ENCODE results near the gene FAM3D. TPM values are rescaled to one million over a fixed set of nuclear protein-coding genes. Genes with fewer than 3 reads are reported as not detected.

The FAM3D gene
- total RNA-seq, 1 donor from 2014 or later = 4.0 TPM

GRCh38 chr3:58637509-58637908 lies 29.1 kb downstream of the FAM3D start:
- Histone ChIP-seq H3K4me3 (no peak overlapping the region), H3K27ac (no peak overlapping the region), H3K36me3 (no peaks in the 10 kb centered on the region), H3K4me1 (peaks cover 5% of the 10 kb centered on the region), H3K27me3 (peaks cover 13% of the 10 kb centered on the region), H3K9me3 (no peaks in the 10 kb centered on the region)
- DNase-seq = no peak
- ATAC-seq = no peak
- intact Hi-C loops (cut with DNase I) = no loop called here
- TF ChIP-seq CTCF (IDR thresholded peaks at IDR 0.05) = no peak

GRCh38 chr3:58635371-58636285 lies 30.9 kb downstream of the FAM3D start:
- no peaks in the 10 kb centered on the region for H3K36me3 ChIP-seq
- no peak for DNase-seq
- no peak overlapping the region for H3K27ac ChIP-seq
- no peaks in the 10 kb centered on the region for H3K9me3 ChIP-seq
- no peak for ATAC-seq
- intact Hi-C loops (cut with DNase I) = no loop called here
- TF ChIP-seq CTCF (IDR thresholded peaks at IDR 0.05) = no peak
- peaks cover 3% of the 10 kb centered on the region for H3K4me1 ChIP-seq
- peaks cover 13% of the 10 kb centered on the region for H3K27me3 ChIP-seq
- no peak overlapping the region for H3K4me3 ChIP-seq

- ATAC-seq = no peak
- Histone ChIP-seq H3K4me1 (peaks cover 19% of the 10 kb centered on the region), H3K27me3 (peaks cover 13% of the 10 kb centered on the region), H3K9me3 (no peaks in the 10 kb centered on the region), H3K27ac (no peak overlapping the region), H3K4me3 (no peak overlapping the region), H3K36me3 (no peaks in the 10 kb centered on the region)
- DNase-seq = no peak
- intact Hi-C loops (cut with DNase I) = loop anchor here (5.0 kb wide), 1 partner anchor 66 kb away; no protein-coding TSS in a partner anchor
- TF ChIP-seq CTCF (IDR thresholded peaks at IDR 0.05) = no peak
Observed at GRCh38 chr3:58633157-58633865, 33.3 kb downstream of the FAM3D start.

- intact Hi-C loops (cut with DNase I) = loop anchor here (5.0 kb wide), 1 partner anchor 64 kb away; no protein-coding TSS in a partner anchor
- H3K9me3 ChIP-seq = no peaks in the 10 kb centered on the region
- peaks cover 13% of the 10 kb centered on the region for H3K27me3 ChIP-seq
- H3K4me1 ChIP-seq = peaks cover 33% of the 10 kb centered on the region
- DNase-seq = no peak
- TF ChIP-seq CTCF (IDR thresholded peaks at IDR 0.05) = no peak
- no peak for ATAC-seq
- H3K36me3 ChIP-seq = no peaks in the 10 kb centered on the region
- H3K4me3 ChIP-seq = no peak overlapping the region
- H3K27ac ChIP-seq = no peak overlapping the region
Observed at GRCh38 chr3:58631742-58632141, 34.8 kb downstream of the FAM3D start.

GRCh38 chr3:58630710-58631092 lies 35.9 kb downstream of the FAM3D start:
- TF ChIP-seq CTCF (IDR thresholded peaks at IDR 0.05) = no peak
- Histone ChIP-seq H3K4me1 (peaks cover 33% of the 10 kb centered on the region), H3K27ac (no peak overlapping the region), H3K36me3 (no peaks in the 10 kb centered on the region), H3K4me3 (no peak overlapping the region), H3K27me3 (peaks cover 13% of the 10 kb centered on the region), H3K9me3 (no peaks in the 10 kb centered on the region)
- intact Hi-C loops (cut with DNase I) = loop anchor here (5.0 kb wide), 1 partner anchor 63 kb away; no protein-coding TSS in a partner anchor
- no peak for DNase-seq
- ATAC-seq = no peak
